Caco-2 (cell line): Measurements from ENCODE around the gene H2BK1. TPM values are rescaled to one million over a fixed set of nuclear protein-coding genes. Genes with fewer than 3 reads are reported as not detected.

Source experiments
- BruUV-seq: library from RNA; stranded (reverse); fragments of 400-500 nt; replicated peaks from 2 replicates; lab custom pipeline; 2021; lab: Mats Ljungman, UMichigan
- CTCF ChIA-PET: fragments of 300-600 bp; sonication (Branson Sonifier 250); formaldehyde crosslinking; loops from one replicate; lab custom pipeline; 2022; ENCODE audit warnings: antibody characterized with exemption; lab: Charles Lee
- POLR2A ChIA-PET: fragments of 300-600 bp; sonication (Branson Sonifier 250); formaldehyde crosslinking; loops from one replicate; lab custom pipeline; 2022; ENCODE audit warnings: antibody characterized with exemption; lab: Charles Lee
- DNase-seq, 2 experiments: peaks; one replicate each; pipeline versions ENCODE4 v3.0.0 to v3.0.0-alpha.2; 2020 to 2022
- H3K27me3 ChIP-seq: replicated peaks from 2 replicates; pipeline ENCODE4 v1.6.0; 2011; ENCODE audit warnings: low read length; ENCODE audit not compliant: control insufficient read depth, insufficient read depth
- H3K36me3 ChIP-seq: 2 replicates; pipeline ENCODE4 v1.5.1; 2011; ENCODE audit warnings: low read length; ENCODE audit not compliant: control insufficient read depth, insufficient read depth
- H3K4me1 ChIP-seq: fragments of 250-450 bp; sonication (Bioruptor Pico); 2 replicates; pipeline ENCODE4 v1.5.1; 2020; ENCODE audit warnings: mild to moderate bottlenecking
- H3K4me3 ChIP-seq: 2 replicates; pipeline ENCODE4 v1.5.1; 2011; ENCODE audit warnings: low read depth, mild to moderate bottlenecking, control low read depth, low read length
- H3K9me3 ChIP-seq: fragments of 250-450 bp; sonication (Bioruptor Pico); 2 replicates; pipeline ENCODE4 v1.5.1; 2020; ENCODE audit warnings: mild to moderate bottlenecking, moderate library complexity
- H3K27ac Mint-ChIP-seq: one replicate; pipeline ENCODE4 v1.8.0; 2022; ENCODE audit warnings: mixed read lengths; ENCODE audit not compliant: unreplicated experiment
- H3K27me3 Mint-ChIP-seq: one replicate; pipeline ENCODE4 v1.8.0; 2022; ENCODE audit warnings: mixed read lengths; ENCODE audit not compliant: insufficient read depth, unreplicated experiment
- H3K36me3 Mint-ChIP-seq: one replicate; pipeline ENCODE4 v1.8.0; 2022; ENCODE audit warnings: mild to moderate bottlenecking, mixed read lengths; ENCODE audit not compliant: insufficient read depth, unreplicated experiment
- H3K4me1 Mint-ChIP-seq: one replicate; pipeline ENCODE4 v1.8.0; 2022; ENCODE audit warnings: low read depth, mixed read lengths; ENCODE audit not compliant: unreplicated experiment
- H3K4me3 Mint-ChIP-seq: one replicate; pipeline ENCODE4 v1.8.0; 2022; ENCODE audit warnings: mild to moderate bottlenecking, moderate library complexity, mixed read lengths; ENCODE audit not compliant: unreplicated experiment
- H3K9me3 Mint-ChIP-seq: one replicate; pipeline ENCODE4 v1.8.0; 2022; ENCODE audit warnings: mixed read lengths; ENCODE audit not compliant: unreplicated experiment
- CTCF ChIP-seq, 2 experiments: fragments of 200-600 bp in 1 of 2; IDR thresholded peaks; 1 replicate in 1 of 2; 2 replicates in 1 of 2; pipeline versions ENCODE4 v1.5.1 to v1.8.0; 2011 to 2022; ENCODE audit warnings: antibody characterized with exemption in 1 of 2, control low read depth in 1 of 2, inconsistent platforms in 1 of 2, low read depth in 1 of 2, low read length in 1 of 2, mild to moderate bottlenecking in 1 of 2, moderate library complexity in 1 of 2; ENCODE audit not compliant: insufficient read depth in 1 of 2, severe bottlenecking in 1 of 2, unreplicated experiment in 1 of 2
- intact Hi-C: fragments of 100-400 bp; cut with micrococcal nuclease; formaldehyde crosslinking; loops from one replicate; pipeline ENCODE4 v1.10.0; 2022; ENCODE audit not compliant: unreplicated experiment
- total RNA-seq: library from RNA; stranded (reverse); gene quantifications from 2 replicates; pipeline ENCODE4 v1.2.3, GENCODE V29; 2022

H2BK1 gene
- total RNA-seq, 1 experiment from 2014 or later: not detected

GRCh38 chr7:151185762-151186639 is 24.3 kb downstream of the H2BK1 start:
- ChIA-PET POLR2A (no interaction called here), CTCF (no interaction called here)
- no peak for DNase-seq
- Mint-ChIP-seq H3K36me3 (no peaks in the 10 kb centered on the region), H3K27ac (no peak overlapping the region), H3K9me3 (no peaks in the 10 kb centered on the region), H3K4me3 (no peak overlapping the region), H3K27me3 (peaks cover 10% of the 10 kb centered on the region), H3K4me1 (no peaks in the 10 kb centered on the region)
- Histone ChIP-seq H3K4me3 (no peak overlapping the region), H3K4me1 (no peaks in the 10 kb centered on the region), H3K27me3 (no peaks in the 10 kb centered on the region), H3K9me3 (no peaks in the 10 kb centered on the region), H3K36me3 (no peaks in the 10 kb centered on the region)
- BruUV-seq: no TSS peak
- no peak for TF ChIP-seq CTCF (IDR thresholded peaks at IDR 0.05; ENCODE audit: insufficient read depth in 1 of 2, low read depth in 1 of 2, low read length in 1 of 2, severe bottlenecking in 1 of 2, unreplicated experiment in 1 of 2)
- intact Hi-C loops: no loop called here

GRCh38 chr7:151181011-151181431 is 29.3 kb downstream of the H2BK1 start:
- ChIA-PET POLR2A (no interaction called here), CTCF (no interaction called here)
- H3K27me3 Mint-ChIP-seq: peaks cover 8% of the 10 kb centered on the region
- no peak overlapping the region for H3K27ac Mint-ChIP-seq
- no peaks in the 10 kb centered on the region for H3K9me3 Mint-ChIP-seq
- no peaks in the 10 kb centered on the region for H3K36me3 ChIP-seq
- no TSS peak for BruUV-seq
- H3K4me1 Mint-ChIP-seq: no peaks in the 10 kb centered on the region
- H3K4me3 Mint-ChIP-seq: no peak overlapping the region
- no peaks in the 10 kb centered on the region for H3K27me3 ChIP-seq
- H3K4me3 ChIP-seq: no peak overlapping the region
- intact Hi-C loops: no loop called here
- peak in 1 of 2 experiments; percentile 17 for DNase-seq
- H3K9me3 ChIP-seq: no peaks in the 10 kb centered on the region
- H3K36me3 Mint-ChIP-seq: no peaks in the 10 kb centered on the region
- no peak for TF ChIP-seq CTCF (IDR thresholded peaks at IDR 0.05; ENCODE audit: insufficient read depth in 1 of 2, low read depth in 1 of 2, low read length in 1 of 2, severe bottlenecking in 1 of 2, unreplicated experiment in 1 of 2)
- no peaks in the 10 kb centered on the region for H3K4me1 ChIP-seq

GRCh38 chr7:151179946-151180345 is 30.3 kb downstream of the H2BK1 start:
- Mint-ChIP-seq H3K27ac (no peak overlapping the region), H3K4me1 (no peaks in the 10 kb centered on the region), H3K9me3 (no peaks in the 10 kb centered on the region), H3K27me3 (peaks cover 11% of the 10 kb centered on the region), H3K36me3 (no peaks in the 10 kb centered on the region), H3K4me3 (no peak overlapping the region)
- POLR2A ChIA-PET: no interaction called here
- CTCF ChIA-PET: interaction anchor here (0.6 kb wide), 1 partner anchor 23 kb away, joined by 10 read pairs; no protein-coding TSS in a partner anchor
- no peaks in the 10 kb centered on the region for H3K4me1 ChIP-seq
- H3K27me3 ChIP-seq: no peaks in the 10 kb centered on the region
- BruUV-seq: no TSS peak
- DNase-seq: peak in 1 of 2 experiments; percentile 19
- TF ChIP-seq CTCF (IDR thresholded peaks at IDR 0.05; ENCODE audit: insufficient read depth in 1 of 2, low read depth in 1 of 2, low read length in 1 of 2, severe bottlenecking in 1 of 2, unreplicated experiment in 1 of 2): no peak
- no peaks in the 10 kb centered on the region for H3K9me3 ChIP-seq
- no peak overlapping the region for H3K4me3 ChIP-seq
- H3K36me3 ChIP-seq: no peaks in the 10 kb centered on the region
- intact Hi-C loops: no loop called here
